GM18519 (cell line): ENCODE data around the gene TRPV4.

Source experiments
- ATAC-seq: cut with Tn5 transposase; IDR thresholded peaks from one replicate; pipeline ENCODE4 v1.9.1; 2021; ENCODE audit warnings: mild to moderate bottlenecking, moderate library complexity; ENCODE audit not compliant: unreplicated experiment, low FRiP score

The TRPV4 gene

DNA sequence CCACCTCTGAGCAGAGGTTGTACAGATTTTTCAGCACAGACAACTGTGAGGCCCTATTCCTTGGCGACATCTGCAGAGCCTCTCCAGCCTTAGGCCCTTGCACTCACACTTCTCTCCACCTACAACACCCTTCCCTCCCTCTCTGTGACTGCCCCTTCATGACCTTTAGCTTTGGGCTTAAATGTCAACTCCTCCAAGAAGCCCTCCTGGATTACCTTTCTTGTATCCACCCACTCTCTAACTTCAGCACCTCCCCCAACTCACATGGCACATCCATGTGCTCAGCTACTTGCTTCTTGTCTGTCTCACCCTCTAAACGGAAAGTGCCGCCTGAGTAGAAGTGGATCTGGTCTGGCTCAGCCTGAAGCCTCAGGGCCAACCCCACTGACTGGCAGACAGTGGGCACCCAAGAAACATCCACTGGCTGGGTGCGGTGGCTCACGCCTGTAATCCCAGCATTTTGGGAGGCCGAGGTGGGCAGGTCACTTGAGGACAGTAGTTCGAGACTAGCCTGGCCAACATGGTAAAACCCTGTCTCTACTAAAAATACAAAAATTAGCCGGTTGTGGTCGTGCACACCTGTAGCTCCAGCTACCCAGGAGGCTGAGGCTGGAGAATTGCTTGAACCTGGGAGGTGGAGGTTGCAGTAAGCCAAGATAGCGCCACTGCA lies 22.1 kb downstream of the TRPV4 start:
- ATAC-seq, result no peak

DNA sequence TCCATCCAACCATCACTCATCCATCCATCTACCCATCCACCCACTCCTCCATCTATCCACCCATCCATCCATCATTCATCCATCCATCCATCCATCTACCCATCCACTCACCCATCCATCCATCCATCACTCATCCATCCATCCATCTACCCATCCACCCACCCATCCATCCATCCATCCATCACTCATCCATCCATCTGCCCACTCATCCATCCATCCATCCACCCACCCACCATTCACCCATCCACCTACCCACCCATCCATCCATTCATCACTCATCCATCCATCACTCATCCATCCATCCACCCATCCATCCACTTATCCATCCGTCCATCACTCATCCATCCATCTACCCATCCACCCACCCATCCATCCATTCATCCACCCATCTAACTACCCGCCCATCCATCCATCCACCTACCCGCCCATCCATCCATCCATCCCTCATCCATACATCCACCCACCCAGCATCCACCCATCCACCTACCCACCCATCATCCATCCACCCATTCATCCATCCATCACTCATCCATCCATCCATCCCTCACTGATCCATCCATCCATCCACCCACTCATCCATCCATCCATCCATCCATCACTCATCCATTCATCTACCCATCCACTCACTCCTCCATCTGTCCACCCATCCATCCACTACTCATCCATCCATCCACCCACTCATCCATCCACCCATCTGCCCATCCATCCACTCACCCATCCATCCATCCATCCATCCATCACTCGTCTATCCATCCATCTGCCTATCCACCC lies 24.1 kb downstream of the TRPV4 start:
- no peak for ATAC-seq

DNA sequence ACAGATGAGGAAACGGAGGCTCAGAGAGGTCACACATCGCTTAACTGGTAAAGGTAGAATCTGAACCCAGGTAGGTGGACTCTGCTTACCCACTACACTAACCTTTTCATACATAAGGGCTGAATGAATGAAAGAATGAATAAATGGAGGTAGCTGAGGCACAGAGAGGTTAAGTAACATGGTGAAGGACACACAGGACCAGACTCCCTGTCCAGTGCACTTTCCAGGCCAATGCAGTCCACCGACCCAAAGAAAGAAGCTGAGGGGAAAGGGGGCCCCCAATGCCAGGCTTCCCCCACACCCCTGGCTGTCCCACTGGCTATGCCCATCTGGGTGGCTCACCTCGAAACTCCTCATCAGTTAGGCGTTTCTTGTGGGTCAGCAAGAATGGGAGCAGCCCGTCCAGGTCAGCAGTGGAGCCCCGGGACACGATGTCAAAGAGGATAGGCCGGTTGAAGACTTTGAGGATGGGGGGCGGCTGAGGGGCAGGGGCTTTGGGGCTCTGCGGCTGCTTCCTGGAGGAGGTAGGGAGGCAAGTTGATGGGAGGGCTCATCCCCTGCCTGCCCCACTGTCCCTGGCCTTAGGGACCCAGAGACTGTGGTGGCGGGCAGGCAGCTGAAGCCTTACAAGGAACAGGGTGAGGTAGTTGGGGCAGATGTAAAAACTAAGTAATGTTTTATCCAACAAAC lies 25.1 kb downstream of the TRPV4 start:
- ATAC-seq, result no peak

- ATAC-seq, result no peak
Measured at GRCh38 chr12:109804820-109805761, 28.1 kb downstream of the TRPV4 start.

DNA sequence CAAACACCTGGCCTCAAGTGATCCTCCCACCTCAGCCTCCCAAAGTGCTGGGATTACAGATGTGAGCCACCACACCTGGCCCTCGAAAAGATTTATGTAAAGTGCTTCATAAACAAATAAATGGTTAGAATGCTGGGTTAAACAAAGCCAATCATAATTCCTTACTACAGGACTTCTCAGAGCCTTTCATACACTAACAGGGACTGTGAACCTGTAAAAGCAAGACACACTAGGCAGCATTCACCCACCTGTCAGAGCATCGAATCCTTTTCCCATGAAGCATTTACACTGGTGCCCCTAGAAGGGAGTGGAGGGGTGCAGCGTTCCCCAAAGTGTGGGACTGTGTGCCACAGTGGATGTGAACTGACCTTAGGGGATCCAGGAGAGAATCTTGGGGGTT lies 29.5 kb downstream of the TRPV4 start:
- no peak for ATAC-seq

GRCh38 chr12:109802828-109803227 lies 30.4 kb downstream of the TRPV4 start:
- ATAC-seq, result no peak

- ATAC-seq, result no peak
Measured at GRCh38 chr12:109800536-109800935, 32.7 kb downstream of the TRPV4 start.

DNA sequence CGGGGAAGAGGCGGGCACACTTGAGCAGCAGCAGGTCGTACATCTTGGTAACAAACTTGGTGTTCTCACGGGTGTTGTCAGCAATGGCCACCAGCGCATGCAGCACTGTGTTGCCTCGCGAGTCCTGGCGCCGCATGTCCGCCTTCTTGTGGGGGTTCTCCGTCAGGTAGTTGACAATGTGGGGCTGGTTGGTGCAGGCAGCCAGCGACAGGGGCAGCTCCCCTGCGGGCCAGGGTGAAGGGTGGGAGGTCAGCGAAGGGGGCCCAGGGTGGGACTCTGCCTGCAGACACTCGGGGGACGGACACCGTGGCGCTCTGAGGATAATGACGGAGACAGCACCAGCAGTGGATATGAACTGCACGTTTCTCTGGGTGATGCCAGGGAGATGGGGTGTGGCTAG lies 34.5 kb downstream of the TRPV4 start:
- ATAC-seq, result no peak

GRCh38 chr12:109797905-109798669 lies 35.1 kb downstream of the TRPV4 start:
- ATAC-seq, result no peak

DNA sequence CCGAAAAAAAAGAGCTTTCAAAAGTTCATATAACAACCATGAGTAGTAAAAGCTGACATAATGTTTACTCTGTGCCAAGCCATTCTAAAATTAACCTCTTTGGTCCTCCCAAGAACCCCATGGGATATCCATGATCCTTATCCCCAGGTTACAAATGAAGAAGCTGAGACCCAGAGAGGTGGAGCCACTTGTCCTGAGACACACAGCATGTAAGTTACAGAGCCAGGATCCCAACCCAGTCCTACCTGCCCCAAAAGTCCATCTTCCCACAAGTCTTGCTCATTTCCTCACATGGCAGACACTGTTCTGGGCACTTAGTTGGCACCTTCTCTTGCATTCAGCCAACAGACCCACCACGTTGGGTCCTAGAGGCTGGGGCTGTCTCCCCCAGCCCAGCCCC lies 37.1 kb downstream of the TRPV4 start:
- no peak for ATAC-seq

DNA sequence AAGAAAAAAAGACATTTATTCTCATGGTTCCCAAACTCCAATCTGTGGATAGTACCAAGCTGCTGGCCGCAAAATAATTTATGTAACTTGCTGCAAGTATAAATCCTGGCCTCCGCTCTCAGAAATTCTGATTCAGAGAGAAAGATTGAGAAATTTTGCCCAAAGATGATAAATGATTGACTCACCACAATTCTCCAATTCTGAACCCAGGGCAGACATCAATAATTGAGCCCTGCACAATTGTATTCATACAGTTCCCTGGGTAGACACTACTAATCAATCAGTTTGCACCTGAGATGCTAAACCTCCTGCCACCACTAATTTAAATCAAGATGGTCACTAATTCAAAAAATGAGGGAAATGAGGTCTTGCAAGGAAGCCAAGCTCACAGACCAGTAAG lies 38.2 kb downstream of the TRPV4 start:
- no peak for ATAC-seq

- ATAC-seq, result no peak
Measured at GRCh38 chr12:109793826-109794501, 39.2 kb downstream of the TRPV4 start.

DNA sequence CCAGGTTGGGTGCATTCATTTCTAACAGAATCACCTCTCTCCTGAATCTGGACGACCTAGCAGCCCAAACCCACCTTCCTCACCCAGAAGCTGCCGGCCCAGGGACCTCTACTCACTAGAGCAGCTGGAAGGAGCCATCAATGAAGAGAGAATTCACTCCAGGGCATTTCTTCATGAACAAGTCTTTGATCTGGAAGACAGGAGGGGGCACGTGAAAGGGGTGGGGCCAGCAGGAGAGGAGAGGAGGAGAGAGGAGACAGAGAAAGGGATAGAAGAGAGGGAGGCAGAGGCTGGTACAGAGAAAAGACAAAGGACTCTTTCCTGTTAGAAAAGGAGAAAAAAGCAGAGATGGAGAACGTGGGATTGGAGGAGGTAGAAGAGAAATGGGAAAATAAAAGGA lies 39.8 kb downstream of the TRPV4 start:
- no peak for ATAC-seq

GRCh38 chr12:109792992-109793391 lies 40.2 kb downstream of the TRPV4 start:
- ATAC-seq, result no peak

DNA sequence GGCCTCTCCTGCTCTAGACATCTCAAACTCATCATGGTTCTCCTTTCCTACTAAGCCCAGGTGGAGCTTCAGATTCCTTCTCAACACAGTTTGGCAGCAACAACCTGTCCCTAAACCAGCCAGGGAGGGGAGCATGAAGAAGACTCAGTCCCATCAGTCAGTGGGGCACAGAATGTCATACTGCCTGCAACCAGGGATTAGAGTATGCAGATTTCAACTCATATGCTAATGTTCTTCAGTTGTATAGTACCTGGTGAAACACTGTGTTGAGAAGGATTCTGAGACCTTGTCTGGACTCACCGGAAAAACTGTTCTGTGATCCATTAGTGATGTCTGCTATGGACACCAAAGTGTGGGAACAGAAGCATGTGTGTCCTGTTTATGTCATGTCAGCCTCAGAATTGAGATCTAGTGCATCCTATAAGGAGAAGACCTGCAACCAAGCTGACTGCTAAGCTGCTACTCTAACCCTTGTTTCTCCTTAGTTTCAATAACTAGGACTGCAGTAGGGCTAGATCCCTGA lies 43.6 kb downstream of the TRPV4 start:
- no peak for ATAC-seq

DNA sequence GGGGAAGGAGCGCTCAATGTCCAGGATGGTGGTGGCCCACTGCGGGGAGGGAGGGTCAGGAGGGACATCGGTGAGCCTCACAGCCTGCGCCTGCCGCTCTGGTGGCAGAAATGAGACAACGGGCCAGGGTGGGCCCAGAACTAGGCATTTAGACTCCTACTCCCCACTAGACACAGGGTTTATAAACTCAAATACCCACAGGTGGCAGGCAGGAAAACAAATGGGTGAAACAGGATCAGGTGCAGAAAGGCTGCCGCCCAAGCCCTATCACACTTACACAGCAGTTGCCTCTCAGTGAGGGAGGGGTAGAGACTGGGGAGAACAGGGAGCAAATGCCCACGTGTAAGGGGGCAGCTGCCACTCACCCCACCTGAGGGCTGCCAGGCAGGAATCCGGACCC lies 46.4 kb downstream of the TRPV4 start:
- no peak for ATAC-seq

GRCh38 chr12:109785854-109786253 lies 47.3 kb downstream of the TRPV4 start:
- ATAC-seq, result no peak

GRCh38 chr12:109783965-109784244 lies 49.3 kb downstream of the TRPV4 start:
- ATAC-seq, result no peak
